ENCODE measurements around the gene RTN4.
A peak's percentile ranks its signal among the peaks of the same experiment; 100 is the strongest.
"Not testable (repeated sequence)": the region's sequence is repeated elsewhere in the genome, so short reads cannot be mapped to it uniquely, and the experiment has no call there.

The RTN4 gene, protein sequence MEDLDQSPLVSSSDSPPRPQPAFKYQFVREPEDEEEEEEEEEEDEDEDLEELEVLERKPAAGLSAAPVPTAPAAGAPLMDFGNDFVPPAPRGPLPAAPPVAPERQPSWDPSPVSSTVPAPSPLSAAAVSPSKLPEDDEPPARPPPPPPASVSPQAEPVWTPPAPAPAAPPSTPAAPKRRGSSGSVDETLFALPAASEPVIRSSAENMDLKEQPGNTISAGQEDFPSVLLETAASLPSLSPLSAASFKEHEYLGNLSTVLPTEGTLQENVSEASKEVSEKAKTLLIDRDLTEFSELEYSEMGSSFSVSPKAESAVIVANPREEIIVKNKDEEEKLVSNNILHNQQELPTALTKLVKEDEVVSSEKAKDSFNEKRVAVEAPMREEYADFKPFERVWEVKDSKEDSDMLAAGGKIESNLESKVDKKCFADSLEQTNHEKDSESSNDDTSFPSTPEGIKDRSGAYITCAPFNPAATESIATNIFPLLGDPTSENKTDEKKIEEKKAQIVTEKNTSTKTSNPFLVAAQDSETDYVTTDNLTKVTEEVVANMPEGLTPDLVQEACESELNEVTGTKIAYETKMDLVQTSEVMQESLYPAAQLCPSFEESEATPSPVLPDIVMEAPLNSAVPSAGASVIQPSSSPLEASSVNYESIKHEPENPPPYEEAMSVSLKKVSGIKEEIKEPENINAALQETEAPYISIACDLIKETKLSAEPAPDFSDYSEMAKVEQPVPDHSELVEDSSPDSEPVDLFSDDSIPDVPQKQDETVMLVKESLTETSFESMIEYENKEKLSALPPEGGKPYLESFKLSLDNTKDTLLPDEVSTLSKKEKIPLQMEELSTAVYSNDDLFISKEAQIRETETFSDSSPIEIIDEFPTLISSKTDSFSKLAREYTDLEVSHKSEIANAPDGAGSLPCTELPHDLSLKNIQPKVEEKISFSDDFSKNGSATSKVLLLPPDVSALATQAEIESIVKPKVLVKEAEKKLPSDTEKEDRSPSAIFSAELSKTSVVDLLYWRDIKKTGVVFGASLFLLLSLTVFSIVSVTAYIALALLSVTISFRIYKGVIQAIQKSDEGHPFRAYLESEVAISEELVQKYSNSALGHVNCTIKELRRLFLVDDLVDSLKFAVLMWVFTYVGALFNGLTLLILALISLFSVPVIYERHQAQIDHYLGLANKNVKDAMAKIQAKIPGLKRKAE

DNA sequence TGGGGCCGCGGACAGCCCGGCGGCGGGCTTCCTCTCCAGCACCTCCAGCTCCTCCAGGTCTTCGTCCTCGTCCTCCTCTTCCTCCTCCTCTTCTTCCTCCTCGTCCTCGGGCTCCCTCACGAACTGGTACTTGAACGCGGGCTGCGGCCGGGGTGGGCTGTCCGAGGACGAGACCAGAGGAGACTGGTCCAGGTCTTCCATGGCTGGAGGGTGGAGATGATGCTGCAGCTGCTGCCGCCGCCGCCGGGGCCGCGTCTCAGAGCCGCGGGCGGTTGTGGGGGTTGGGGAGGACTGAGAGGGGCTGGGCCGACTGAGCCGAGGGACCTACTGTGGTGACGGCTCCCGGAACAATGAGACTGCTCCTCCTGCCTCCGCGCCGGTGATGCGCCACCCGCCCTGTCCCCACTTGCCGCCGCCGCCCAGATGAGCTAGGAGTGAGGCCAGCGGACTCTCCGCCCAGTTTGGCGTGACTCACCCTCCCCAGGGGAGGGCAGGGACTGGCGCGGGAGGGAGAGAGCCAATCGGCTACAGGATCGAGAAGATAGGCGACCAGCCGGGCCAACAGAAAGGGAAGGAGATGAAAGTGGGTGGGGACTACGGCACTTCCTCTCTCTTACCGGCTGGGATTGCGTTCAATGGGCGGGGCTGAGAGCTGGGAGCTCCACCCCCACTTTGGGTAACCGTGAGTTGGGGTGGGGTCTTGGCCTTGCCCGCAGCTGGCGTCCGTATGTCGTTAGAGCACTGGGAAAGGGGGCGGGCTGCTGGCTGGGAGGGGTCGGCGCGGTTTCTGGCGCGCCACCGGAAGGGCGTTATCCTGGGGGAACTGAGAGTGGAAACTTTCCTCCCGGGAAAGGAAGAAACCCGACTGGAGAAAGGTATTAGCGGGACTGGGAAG is at the start of gene RTN4:
RTN4 (minus strand) TSS at position 352 of the 895 bp plus-strand sequence; CDS start at position 201, 151 bp downstream.
- DNase-seq (ENCODE audit: low spot score) = peak; percentile 99

DNA sequence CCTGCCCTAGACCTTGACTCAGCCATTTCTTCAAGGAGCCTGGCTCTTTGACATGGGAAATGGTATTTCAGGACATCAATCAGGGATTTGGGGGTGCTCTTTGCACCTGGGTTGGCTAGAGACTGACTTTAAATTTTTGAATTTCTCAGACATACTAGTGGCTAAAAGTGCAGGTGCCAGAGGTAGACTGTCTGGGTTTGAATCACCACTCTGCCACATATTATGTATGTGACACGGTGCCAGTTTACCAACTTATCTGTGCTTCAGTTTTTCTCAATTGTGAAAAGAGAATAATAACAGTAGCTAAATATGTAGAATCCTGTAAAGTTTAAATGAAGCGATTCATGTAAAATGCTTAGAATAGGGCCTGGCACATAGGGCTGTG is 49.2 kb upstream of the RTN4 start:
- no peak for DNase-seq (ENCODE audit: low spot score)

DNA sequence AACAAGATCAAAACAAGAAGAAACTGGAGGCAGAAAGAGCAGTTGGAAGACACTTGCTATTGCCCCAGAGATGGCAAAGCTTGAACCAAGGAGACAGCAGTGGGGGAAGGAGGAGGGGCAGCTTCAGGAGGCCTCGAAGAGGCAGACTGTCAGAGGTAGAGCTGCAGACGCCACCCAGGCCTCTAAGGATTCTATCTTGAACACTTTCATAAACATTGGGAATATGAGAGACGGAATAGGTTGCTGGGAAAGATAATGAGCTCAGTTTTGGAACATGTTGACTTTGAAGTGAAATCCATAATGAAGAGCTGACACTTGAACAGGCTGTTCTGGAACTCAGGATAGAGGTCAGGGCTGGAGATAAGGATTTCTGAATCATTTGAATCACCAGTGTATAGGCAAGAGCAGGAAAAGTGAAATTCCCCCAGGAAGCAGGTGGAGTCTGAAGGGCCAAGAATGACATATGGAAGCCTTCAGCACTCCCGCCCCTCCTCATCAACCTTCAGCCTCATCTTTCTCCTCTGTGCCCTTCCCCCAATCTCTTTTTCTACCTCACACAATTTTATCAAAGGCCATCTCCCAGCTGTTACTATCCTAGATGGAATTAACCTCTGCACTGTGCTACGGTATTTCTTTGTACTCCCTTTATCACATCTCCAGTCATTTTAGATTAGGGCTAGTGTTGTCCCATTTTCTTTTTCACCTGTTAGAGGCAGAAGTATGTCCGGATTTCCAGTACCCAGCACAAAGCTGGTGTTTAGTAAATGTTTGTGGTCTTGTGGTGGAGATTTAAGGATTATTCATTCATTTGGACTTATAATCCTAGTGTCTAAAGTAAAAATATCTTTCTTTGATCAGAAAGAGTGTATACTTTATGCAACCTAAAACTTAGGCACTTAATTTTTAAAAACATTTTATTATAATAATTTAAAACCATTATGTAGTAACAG is 47.5 kb upstream of the RTN4 start:
- DNase-seq (ENCODE audit: low spot score) = no peak

DNA sequence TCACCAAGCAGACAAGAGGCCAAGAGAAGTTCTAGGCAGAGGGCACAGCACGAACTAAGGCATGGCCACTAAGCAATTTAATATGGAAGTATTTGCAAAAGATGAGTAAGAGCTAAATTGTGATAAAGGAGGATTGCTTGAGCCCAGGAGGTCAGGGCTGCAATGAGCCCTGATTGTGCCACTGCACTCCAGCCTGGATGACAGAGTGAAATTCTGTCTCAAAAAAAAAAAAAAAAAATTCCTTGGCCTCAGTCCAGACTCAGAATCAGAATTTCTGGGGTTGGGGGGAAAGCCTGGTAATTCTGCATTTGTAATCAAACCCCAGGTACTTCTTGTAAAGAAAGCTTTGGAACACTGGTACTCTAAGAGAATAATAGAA is 46.8 kb upstream of the RTN4 start:
- no peak for DNase-seq (ENCODE audit: low spot score)

DNA sequence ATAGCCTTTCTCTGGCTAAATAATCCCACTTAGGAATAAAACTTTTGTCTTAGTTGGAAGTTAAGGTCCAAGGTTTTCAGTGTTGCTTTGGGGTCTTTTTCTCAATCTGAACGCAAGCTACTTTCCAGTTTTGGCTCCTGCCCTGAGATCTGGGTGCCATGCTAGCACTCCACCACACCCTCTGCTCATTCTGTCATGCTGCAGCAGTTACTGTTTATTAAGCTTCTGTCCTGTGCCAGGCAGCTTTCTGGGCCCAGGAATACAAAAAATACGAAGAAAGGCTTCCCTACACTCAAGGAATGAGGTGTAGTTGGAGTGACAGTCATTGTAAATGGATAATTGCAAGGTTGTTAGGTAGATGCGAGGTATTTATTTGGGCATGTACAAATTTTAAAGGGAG is 46.3 kb upstream of the RTN4 start:
- no peak for DNase-seq (ENCODE audit: low spot score)

DNA sequence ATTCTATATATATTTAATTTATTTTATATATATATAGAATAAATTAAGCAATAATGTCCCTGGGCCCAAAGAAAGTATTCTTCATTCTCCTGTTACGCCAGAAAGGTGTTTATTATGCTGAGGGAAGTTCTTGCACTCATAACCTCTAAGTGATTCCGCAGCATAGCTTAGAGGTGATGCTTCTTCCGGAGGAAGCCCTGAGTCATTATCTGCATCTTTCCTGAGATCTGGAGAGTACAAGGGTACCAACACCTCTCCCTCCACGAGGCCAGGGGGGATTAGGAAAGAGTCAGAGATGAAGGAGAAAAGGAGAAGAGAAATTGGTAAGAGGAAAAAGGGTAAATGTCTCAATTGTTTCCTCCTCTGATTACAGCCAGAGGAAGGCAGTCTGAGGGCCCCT is 43.1 kb upstream of the RTN4 start:
- DNase-seq (ENCODE audit: low spot score) = no peak

DNA sequence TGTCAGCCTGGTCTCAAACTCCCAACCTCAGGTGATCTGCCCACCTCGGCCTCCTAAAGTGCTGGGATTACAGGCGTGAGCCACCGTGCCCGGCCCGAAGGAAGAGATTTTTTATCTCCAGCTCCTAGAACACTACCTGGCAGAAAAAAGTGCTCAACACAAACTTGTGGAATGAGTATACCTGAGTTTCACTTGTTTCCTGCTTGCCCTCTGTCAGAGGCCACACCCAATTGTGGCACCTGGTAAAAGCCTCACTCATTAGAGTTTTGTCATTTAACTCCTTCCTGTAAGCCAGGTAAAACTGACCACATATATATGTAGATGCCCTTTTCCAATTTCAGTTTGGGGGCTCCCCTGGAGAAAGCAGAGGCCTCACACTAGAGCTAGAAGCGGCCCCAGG is 42.2 kb upstream of the RTN4 start:
- DNase-seq (ENCODE audit: low spot score) = no peak

DNA sequence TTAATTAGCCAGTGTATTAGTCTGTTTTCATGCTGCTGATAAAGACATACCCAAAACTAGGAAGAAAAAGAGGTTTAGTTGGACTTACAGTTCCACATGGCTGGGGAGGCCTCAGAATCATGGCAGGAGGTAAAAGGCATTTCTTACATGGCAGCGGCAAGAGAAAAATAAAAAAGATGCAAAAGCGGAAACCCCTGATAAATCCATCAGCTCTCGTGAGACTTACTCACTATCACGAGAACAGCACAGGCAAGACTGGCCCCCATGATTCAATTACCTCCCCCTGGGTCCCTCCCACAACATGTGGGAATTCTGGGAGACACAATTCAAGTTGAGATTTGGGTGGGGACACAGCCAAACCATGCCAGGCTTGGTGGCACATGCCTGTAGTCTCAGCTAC is 41.4 kb upstream of the RTN4 start:
- DNase-seq (ENCODE audit: low spot score) = not testable (repeated sequence)

DNA sequence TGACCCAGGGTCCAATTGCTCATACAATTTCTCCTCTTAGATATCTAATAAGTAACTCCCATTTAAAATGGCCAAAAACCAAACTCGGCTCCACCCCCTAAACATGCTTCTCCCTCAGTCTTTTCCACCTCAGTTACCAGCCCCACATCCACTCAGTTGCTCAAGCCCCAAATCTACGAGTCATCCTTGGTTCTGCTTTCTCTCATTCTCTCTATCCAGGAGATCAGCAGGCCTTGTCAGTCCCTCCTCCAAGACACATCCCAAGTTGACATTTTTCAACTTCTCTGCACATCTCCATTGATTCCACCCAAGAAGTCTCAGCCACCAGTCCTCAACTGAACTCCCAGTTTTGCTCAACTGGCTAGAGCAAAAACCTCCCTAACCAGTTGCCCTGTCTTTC is 40.5 kb upstream of the RTN4 start:
- no peak for DNase-seq (ENCODE audit: low spot score)

DNA sequence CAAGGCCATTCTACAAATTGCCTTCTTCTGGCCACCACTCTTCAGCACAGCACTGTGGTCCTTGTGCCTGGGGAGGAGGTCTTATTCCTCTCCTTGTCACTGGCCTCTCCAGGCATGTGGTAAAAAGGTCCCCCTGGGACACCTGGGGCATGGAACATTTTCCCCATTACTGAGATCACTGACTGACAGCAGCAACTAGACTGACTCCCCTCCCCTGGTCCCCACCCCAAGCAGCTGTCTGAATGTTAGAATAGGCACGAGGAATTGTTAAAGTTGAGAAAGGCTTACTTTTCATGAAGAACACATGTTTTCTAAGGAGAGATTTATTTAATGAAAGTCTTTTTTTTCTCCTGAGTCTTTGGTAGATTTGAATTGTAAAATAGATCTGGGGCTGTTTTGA is 39.5 kb upstream of the RTN4 start:
- no peak for DNase-seq (ENCODE audit: low spot score)

DNA sequence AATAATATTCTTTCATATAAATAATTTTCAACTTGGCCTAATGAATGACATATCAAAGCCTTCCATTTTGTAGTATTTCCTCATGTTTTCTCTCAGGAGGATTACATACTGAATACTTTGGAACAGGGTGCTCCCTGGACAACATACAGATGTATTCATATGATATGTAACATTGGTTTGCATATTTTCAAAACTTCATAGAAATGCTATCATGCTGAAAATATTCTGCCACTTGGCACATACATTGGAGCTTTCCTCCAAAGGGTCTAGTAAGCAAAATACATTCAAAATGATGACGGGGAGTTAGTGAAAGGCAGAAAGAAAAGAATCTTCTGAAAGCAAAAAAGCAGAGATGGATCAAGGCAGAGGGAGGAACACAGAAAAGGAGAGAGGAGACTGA is 38.1 kb upstream of the RTN4 start:
- DNase-seq (ENCODE audit: low spot score) = no peak

DNA sequence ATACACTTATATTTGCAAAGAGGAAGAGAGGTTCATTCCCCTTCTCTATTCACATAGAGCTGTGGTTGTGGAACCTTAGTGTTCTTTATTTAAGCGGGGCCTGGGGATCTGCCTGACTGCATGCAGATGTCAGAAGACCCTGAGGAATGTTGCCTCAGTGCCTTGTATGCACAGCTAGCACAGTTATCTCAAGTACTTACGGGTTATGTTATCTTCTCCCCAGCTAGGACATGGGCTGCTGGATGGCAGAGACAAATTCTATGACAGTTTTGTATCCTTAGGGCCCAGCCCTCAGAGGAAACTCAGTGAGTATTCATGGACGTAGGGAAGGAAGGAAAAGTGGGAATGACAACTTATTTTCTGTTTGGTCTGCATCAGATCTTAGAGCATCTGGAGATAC is 37.7 kb upstream of the RTN4 start:
- no peak for DNase-seq (ENCODE audit: low spot score)

DNA sequence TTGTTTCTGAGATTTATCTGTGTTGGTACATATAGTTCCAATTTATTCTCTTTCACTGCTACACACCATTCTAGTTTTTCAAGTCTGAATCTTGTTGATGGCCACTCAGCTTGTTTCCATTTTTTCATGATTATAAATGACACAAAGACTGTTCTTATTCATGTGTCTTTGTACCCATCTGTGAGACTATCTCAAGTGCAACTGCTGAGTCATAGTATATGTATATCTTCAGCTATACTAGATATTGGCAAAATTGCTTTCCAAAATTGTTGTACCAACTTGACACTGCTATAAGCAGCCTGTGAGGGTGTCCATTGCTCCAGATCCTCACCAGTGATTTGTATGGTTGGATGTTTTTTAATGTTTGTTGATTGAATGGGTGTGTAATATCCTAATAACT is 37.2 kb upstream of the RTN4 start:
- no peak for DNase-seq (ENCODE audit: low spot score)

DNA sequence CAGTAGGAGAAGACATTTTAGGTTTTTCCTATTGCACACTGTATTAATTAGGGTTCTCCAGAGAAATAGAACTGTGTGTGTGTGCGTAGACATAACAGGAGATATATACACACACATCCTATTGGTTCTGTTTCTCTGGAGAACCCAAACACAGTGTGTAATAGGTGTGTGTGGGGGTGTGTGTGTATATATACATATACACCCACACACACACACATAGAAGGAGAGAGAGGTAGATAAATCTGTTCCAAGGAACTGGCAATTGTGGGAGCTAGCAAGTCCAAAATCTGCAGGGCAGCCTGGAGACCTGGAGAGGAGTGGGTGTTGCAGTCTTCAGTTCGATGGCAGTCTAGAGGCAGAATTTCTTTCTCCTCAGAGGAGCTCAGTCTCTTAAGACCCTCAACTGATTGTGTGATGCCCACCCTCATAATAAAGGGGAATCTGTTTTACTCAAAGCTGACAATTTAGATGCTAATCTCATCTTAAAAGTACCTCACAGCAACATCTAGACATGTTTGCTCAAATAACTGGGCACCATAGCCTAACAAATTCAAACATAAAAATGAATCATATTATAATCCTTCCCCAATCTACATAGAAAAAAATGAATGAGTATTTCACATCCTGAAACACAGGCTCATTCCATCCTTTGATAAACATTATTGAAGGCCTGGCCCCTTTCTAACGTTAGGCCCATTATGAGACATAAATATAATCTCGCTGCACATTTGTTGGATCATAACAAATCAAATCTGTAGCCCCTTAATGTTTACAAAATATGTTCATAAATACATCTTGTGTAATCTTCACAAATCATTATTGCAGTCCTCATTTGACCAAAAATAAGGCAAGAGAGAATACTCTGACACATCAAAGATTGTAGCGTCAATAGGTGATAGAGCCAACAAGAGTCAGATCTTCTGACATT is 35.1 kb upstream of the RTN4 start:
- no peak for DNase-seq (ENCODE audit: low spot score)

DNA sequence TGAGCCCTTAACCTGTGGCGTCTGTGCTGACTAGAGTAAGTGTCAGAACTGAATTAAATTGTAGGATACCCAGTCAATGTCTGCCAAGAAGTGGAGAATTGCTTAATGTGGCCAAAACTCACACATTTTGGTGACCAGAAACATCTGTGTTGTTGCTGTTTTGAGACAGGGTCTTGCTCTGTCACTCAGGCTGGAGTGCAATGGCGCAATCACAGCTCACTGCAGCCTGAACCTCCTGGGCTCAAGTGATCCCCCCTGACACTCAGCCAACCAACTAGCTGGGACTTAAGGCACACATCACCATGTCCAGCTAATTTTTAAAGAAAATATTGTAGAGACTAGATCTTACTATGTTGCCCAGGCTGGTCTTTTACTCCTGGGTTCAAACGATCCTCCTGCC is 34.4 kb upstream of the RTN4 start:
- no peak for DNase-seq (ENCODE audit: low spot score)

DNA sequence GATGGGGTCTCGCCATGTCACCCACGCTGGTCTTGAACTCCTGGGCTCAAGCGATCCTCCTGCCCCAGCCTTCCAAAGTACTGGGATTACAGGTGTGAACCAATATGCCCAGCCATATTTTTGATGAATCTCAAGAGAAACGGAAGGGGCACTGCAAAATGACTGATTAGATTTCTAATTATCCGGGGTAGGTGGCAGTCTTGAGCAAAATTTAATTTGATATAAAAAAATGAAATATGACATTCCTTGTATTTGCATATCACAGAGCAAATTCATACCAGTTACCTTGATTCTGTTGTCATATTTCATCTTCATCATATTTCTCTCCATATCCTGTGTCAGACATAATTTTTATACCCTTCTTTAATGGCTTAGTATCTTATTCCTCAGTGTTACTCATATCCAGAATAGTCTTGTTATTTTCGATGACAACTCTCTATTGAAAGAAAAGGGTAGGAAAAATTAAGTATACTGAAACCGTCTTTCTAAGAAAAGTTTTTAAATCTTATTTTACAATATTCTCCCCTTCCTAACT is 30.0 kb upstream of the RTN4 start:
- DNase-seq (ENCODE audit: low spot score) = no peak

DNA sequence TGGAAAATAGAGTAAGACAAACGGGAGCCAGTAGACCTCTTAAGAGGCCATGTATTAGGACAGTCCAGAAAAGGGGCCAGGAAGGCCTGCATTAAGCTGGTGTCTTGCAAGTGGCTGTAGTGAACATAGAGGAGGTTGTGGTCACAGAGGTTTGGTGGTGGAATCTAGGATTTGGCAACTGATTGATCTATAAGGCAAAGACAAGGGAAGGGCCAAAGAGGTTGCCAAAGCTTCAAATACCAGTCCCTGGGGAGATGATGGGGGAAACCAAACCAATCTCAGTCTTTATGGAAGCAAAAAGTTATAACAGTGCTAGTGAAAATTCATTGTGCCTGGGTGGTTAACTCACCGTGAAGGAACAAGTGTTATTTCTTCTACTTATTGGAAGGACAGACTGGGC is 28.7 kb upstream of the RTN4 start:
- DNase-seq (ENCODE audit: low spot score) = no peak

DNA sequence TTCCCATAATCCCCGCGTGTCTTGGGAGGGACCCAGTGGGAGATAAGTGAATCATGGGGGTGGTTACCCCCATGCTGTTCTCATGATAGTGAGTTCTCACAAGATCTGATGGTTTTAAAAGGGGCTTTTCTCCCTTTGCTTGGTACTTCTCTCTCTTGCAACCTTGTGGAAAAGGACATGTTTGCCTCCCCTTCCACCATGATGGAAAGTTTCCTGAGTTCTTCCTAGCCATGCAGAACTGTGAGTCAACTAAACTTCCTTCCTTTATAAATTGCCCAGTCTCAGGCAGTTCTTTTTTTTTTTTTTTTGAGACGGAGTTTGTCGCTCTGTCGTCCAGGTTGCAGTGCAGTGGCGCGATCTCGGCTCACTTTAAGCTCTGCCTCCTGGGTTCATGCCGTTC is 26.5 kb upstream of the RTN4 start:
- no peak for DNase-seq (ENCODE audit: low spot score)

DNA sequence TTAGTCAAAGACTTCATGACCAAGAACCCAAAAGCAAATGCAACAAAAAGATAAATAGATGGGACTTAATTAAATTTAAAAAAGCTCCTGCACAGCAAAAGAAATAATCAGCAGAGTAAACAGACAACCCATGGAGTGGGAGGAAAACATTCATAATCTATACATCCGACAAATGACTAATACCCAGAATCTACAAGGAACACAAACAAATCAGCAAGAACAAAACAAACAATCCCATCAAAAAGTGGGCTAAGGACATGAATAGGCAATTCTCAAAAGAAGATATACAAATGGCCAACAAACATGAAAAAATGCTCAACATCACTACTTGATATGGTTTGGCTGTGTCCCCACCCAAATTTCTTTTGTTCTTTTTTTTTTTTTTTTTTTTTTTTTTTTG is 25.8 kb upstream of the RTN4 start:
- DNase-seq (ENCODE audit: low spot score) = not testable (repeated sequence)

Measured in CD4-positive, alpha-beta T cell treated with Interleukin-15 for 4 hours (primary cell).